Activated CD8-positive, alpha-beta T cell treated with anti-CD3 and anti-CD28 coated beads for 36 hours (primary cell): ENCODE measurements around the gene INO80C. TPM values are rescaled to one million over a fixed set of nuclear protein-coding genes. Genes with fewer than 3 reads are reported as not detected.
"Not testable (repeated sequence)": the region's sequence is repeated elsewhere in the genome, so short reads cannot be mapped to it uniquely, and the experiment has no call there.

Experiments used
- ATAC-seq: fragments of 200-7000 bp; cut with Tn5 transposase; one replicate; pipeline ENCODE4 v1.10.0; 2021; ENCODE audit warnings: mild to moderate bottlenecking, moderate library complexity
- CTCF ChIA-PET: fragments of 350-600 bp; sonication (Branson Sonifier 250); formaldehyde crosslinking; loops from one replicate; lab custom pipeline; 2021; ENCODE audit warnings: antibody characterized with exemption; lab: Charles Lee
- POLR2A ChIA-PET: fragments of 350-600 bp; sonication (Branson Sonifier 250); formaldehyde crosslinking; loops from one replicate; lab custom pipeline; 2021; ENCODE audit warnings: antibody characterized with exemption; lab: Charles Lee
- DNase-seq: peaks from one replicate; pipeline ENCODE4 v3.0.0-alpha.2; 2020
- H3K27ac Mint-ChIP-seq: one replicate; pipeline ENCODE4 v1.8.0; 2021; ENCODE audit warnings: mild to moderate bottlenecking, mixed read lengths
- H3K27me3 Mint-ChIP-seq: one replicate; pipeline ENCODE4 v1.8.0; 2021; ENCODE audit warnings: mixed read lengths
- H3K36me3 Mint-ChIP-seq: one replicate; pipeline ENCODE4 v1.8.0; 2021; ENCODE audit warnings: low read depth, mixed read lengths
- H3K4me1 Mint-ChIP-seq: one replicate; pipeline ENCODE4 v1.8.0; 2021; ENCODE audit warnings: low read depth, mixed read lengths
- H3K4me3 Mint-ChIP-seq: one replicate; pipeline ENCODE4 v1.8.0; 2021; ENCODE audit warnings: mild to moderate bottlenecking, moderate library complexity, mixed read lengths
- H3K9me3 Mint-ChIP-seq: one replicate; pipeline ENCODE4 v1.8.0; 2021; ENCODE audit warnings: mixed read lengths
- CTCF ChIP-seq: fragments of 200-600 bp; IDR thresholded peaks from one replicate; pipeline ENCODE4 v1.8.0; 2022; ENCODE audit warnings: antibody characterized with exemption, mild to moderate bottlenecking
- intact Hi-C: fragments of 100-400 bp; cut with micrococcal nuclease; formaldehyde crosslinking; loops from one replicate; pipeline ENCODE4 v1.10.0; 2022
- total RNA-seq, 2 experiments: library from RNA; stranded (reverse); gene quantifications; one replicate each; pipeline ENCODE4 v1.2.3, GENCODE V29; 2021

Gene INO80C
- total RNA-seq, 2 experiments from 2014 or later = 23.3 to 25.9 TPM

GRCh38 chr18:35490894-35491699 is 6.7 kb downstream of the INO80C start:
- ChIA-PET POLR2A (interaction anchor here (1.0 kb wide), 1 partner anchor 13 kb away, joined by 4 read pairs; no protein-coding TSS in a partner anchor), CTCF (interaction anchor here (0.5 kb wide), 1 partner anchor 28 kb away, joined by 4 read pairs; no protein-coding TSS in a partner anchor)
- no peak for DNase-seq
- intact Hi-C loops = no loop called here
- peaks cover 26% of the 10 kb centered on the region for H3K36me3 Mint-ChIP-seq
- TF ChIP-seq CTCF = no peak
- ATAC-seq = peak; percentile 45
- no peak overlapping the region for H3K4me3 Mint-ChIP-seq
- peaks cover 51% of the 10 kb centered on the region for H3K4me1 Mint-ChIP-seq
- no peak overlapping the region for H3K27ac Mint-ChIP-seq
- H3K27me3 Mint-ChIP-seq = no peaks in the 10 kb centered on the region
- H3K9me3 Mint-ChIP-seq = peaks cover 1% of the 10 kb centered on the region

- DNase-seq = no peak
- peaks cover 1% of the 10 kb centered on the region for H3K9me3 Mint-ChIP-seq
- H3K27me3 Mint-ChIP-seq = no peaks in the 10 kb centered on the region
- intact Hi-C loops = no loop called here
- H3K27ac Mint-ChIP-seq = no peak overlapping the region
- no peak overlapping the region for H3K4me3 Mint-ChIP-seq
- H3K36me3 Mint-ChIP-seq = peaks cover 28% of the 10 kb centered on the region
- ATAC-seq = no peak
- peaks cover 43% of the 10 kb centered on the region for H3K4me1 Mint-ChIP-seq
- TF ChIP-seq CTCF = no peak
- ChIA-PET CTCF (no interaction called here), POLR2A (interaction anchor here (1.0 kb wide), 1 partner anchor 120 kb away, joined by 4 read pairs; no protein-coding TSS in a partner anchor)
These were observed 7.8 kb downstream of the INO80C start for GRCh38 chr18:35489913-35490490.

- ATAC-seq, CTCF ChIA-PET, H3K27me3 Mint-ChIP-seq, H3K27ac Mint-ChIP-seq, DNase-seq, intact Hi-C loops, H3K4me3 Mint-ChIP-seq, H3K9me3 Mint-ChIP-seq: not testable (repeated sequence)
- Mint-ChIP-seq H3K4me1 (peaks cover 42% of the 10 kb centered on the region), H3K36me3 (peaks cover 24% of the 10 kb centered on the region)
- POLR2A ChIA-PET = interaction anchor here (1.0 kb wide), 1 partner anchor 120 kb away, joined by 4 read pairs; no protein-coding TSS in a partner anchor
These were observed 8.5 kb downstream of the INO80C start for GRCh38 chr18:35489281-35489680.

GRCh38 chr18:35488396-35488795 is 9.4 kb downstream of the INO80C start:
- POLR2A ChIA-PET = interaction anchor here (1.4 kb wide), 1 partner anchor 9 kb away, joined by 7 read pairs; the partner anchor contains the start of gene INO80C
- DNase-seq, H3K27ac Mint-ChIP-seq, CTCF ChIA-PET, H3K4me3 Mint-ChIP-seq, H3K9me3 Mint-ChIP-seq, ATAC-seq, intact Hi-C loops, H3K27me3 Mint-ChIP-seq: not testable (repeated sequence)
- H3K4me1 Mint-ChIP-seq = peaks cover 45% of the 10 kb centered on the region
- peaks cover 24% of the 10 kb centered on the region for H3K36me3 Mint-ChIP-seq

GRCh38 chr18:35487525-35487924 is 10.2 kb downstream of the INO80C start:
- intact Hi-C loops = loop anchor here (2.0 kb wide), 1 partner anchor 73 kb away; no protein-coding TSS in a partner anchor
- H3K9me3 Mint-ChIP-seq, ATAC-seq, DNase-seq, H3K27me3 Mint-ChIP-seq, CTCF ChIA-PET, H3K4me3 Mint-ChIP-seq: not testable (repeated sequence)
- Mint-ChIP-seq H3K4me1 (peaks cover 51% of the 10 kb centered on the region), H3K27ac (peak overlapping the region; percentile 21), H3K36me3 (peaks cover 24% of the 10 kb centered on the region)
- POLR2A ChIA-PET = interaction anchor here (1.4 kb wide), 1 partner anchor 10 kb away, joined by 7 read pairs; the partner anchor contains the start of gene INO80C

GRCh38 chr18:35485852-35486251 is 11.9 kb downstream of the INO80C start:
- Mint-ChIP-seq H3K4me1 (peaks cover 41% of the 10 kb centered on the region), H3K36me3 (peaks cover 25% of the 10 kb centered on the region)
- POLR2A ChIA-PET = interaction anchor here (1.1 kb wide), 1 partner anchor 12 kb away, joined by 3 read pairs; the partner anchor contains the start of gene INO80C

More at GRCh38 chr18:35485852-35486251, 11.9 kb downstream of the INO80C start:
- H3K4me3 Mint-ChIP-seq = no peak overlapping the region
- H3K9me3 Mint-ChIP-seq = peaks cover 1% of the 10 kb centered on the region
- intact Hi-C loops = loop anchor here (2.0 kb wide), 1 partner anchor 71 kb away; no protein-coding TSS in a partner anchor
- no peak for ATAC-seq
- no peak for TF ChIP-seq CTCF
- no peak for DNase-seq
- no peak overlapping the region for H3K27ac Mint-ChIP-seq
- H3K27me3 Mint-ChIP-seq = no peaks in the 10 kb centered on the region
- CTCF ChIA-PET = no interaction called here
